Measurements from ENCODE around the gene TMED1. TPM values are rescaled to one million over a fixed set of nuclear protein-coding genes. Genes with fewer than 3 reads are reported as not detected.
"Not testable (repeated sequence)": the region's sequence is repeated elsewhere in the genome, so short reads cannot be mapped to it uniquely, and the experiment has no call there.

Gene TMED1
- total RNA-seq, 2 donors from 2014 or later, result 14.5 to 34.6 TPM

DNA sequence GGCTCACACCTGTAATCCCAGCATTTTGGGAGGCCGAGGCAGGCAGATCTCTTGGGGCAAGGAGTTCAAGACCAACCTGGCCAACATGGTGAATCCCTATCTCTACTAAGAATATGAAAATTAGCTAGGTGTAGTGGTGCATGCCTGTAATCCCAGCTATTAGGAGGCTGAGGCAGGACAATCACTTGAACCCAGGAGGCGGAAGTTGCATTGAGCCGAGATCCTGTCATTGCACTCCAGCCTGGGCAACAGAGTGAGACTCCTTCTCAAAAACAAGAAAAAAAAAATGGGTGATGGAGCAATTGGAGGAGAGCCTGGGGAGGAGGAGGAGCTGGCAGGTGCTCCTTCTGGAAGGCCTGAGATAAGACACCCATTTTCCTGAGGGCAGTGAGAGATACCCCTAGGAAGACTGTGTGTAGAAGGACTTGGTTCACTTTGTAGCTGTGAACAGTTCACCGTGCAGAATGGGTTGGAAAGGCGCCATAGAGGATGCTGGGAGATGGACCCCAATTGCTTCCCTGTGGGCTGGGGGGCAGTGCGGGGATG, 26.6 kb upstream of the TMED1 start:
- Histone ChIP-seq H3K27ac (peak overlapping the region in 3 of 4 donors; percentile 25 to 45 (median 42)), H3K27me3 (no peaks in the 10 kb centered on the region), H3K4me3 (no peak overlapping the region), H3K36me3 (replicated peaks in 1 of 2; ENCODE audit: insufficient read depth in 1 of 2, low read depth in 2 of 2) (no peaks in the 10 kb centered on the region), H3K9me3 (no peaks in the 10 kb centered on the region), H3K4me1 (peaks cover 19% of the 10 kb centered on the region)
- intact Hi-C loops (cut with DNase I), result no loop called here
- 83% methylated on average over 6 of the region's 6 CpGs for WGBS, 2 donors
- ATAC-seq (peak; percentile 6), DNase-seq (no peak)
- no peak for TF ChIP-seq POLR2A (IDR thresholded peaks at IDR 0.05)
- TF ChIP-seq, protein P1, sequence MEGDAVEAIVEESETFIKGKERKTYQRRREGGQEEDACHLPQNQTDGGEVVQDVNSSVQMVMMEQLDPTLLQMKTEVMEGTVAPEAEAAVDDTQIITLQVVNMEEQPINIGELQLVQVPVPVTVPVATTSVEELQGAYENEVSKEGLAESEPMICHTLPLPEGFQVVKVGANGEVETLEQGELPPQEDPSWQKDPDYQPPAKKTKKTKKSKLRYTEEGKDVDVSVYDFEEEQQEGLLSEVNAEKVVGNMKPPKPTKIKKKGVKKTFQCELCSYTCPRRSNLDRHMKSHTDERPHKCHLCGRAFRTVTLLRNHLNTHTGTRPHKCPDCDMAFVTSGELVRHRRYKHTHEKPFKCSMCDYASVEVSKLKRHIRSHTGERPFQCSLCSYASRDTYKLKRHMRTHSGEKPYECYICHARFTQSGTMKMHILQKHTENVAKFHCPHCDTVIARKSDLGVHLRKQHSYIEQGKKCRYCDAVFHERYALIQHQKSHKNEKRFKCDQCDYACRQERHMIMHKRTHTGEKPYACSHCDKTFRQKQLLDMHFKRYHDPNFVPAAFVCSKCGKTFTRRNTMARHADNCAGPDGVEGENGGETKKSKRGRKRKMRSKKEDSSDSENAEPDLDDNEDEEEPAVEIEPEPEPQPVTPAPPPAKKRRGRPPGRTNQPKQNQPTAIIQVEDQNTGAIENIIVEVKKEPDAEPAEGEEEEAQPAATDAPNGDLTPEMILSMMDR (IDR thresholded peaks at IDR 0.05), result no peak

DNA sequence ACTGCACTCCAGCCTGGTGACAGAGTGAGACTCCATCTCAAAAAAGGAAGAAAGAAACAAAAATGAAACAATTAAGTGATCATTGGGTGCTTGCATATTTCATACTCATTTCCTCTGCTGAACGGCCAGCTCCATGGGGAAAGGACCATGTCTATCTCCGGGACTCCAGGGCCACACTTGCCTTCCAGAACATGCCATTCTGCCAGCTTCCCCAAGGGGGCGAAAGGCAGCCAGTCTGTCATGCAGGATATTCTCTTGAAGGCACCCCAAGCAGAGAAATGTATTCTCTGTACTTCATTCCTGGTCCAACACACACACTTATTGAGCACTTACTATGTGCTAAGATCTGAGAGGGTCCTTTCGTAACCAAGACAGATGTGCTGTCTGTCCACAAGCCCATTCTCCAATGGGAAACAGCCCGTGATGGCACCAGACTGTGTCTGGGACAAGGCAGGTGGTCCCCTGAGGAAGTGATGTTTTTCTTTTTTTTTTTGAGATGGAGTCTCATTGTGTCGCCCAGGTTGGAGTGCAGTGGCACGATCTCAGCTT, 25.2 kb upstream of the TMED1 start:
- DNase-seq (peak; percentile 31 to 53 (median 42)), ATAC-seq (no peak)
- TF ChIP-seq POLR2A (IDR thresholded peaks at IDR 0.05), result no peak
- TF ChIP-seq, protein P1 (IDR thresholded peaks at IDR 0.05), result peak in 4 of 7 experiments; percentile 19 to 35 (median 28)
- Histone ChIP-seq H3K36me3 (replicated peaks in 1 of 2; ENCODE audit: insufficient read depth in 1 of 2, low read depth in 2 of 2) (no peaks in the 10 kb centered on the region), H3K4me1 (peaks cover 19% of the 10 kb centered on the region), H3K27me3 (no peaks in the 10 kb centered on the region), H3K27ac (no peak overlapping the region), H3K4me3 (no peak overlapping the region), H3K9me3 (no peaks in the 10 kb centered on the region)
- intact Hi-C loops (cut with DNase I), result no loop called here
- 61 to 68% methylated on average over 7 of the region's 7 CpGs for WGBS, 2 donors

DNA sequence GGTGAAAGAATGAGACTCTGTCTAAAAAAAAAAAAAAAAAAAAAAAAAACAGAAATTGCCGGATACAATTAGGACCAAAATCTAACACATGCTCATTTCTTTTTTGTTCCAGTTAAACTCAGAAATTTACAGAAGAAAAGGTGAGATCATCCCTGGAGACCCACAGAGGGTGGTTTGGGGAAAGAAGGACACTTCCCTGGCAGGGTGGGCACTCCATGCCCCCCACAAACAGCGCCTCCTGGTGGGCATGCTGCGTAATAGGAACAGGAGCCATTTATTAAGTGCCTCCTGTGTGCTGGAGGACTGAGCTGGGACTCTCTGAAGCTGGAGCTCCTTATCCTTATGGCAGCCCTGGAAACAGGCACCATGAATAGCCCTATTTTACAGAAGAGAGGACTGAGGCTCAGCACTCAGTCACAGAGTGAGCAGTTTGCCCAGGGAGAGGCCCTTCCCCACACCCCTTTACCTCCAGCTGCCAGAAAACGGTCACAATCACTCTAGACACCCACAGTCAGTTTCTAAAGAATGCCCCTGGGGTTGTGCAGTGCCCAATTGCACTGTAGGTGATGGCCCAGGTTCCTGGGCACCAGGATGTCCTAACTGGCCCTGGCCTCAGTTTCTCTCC, 22.3 kb upstream of the TMED1 start:
- TF ChIP-seq, protein P1 (IDR thresholded peaks at IDR 0.05), result peak in 6 of 7 experiments; percentile 21 to 46 (median 37)
- TF ChIP-seq POLR2A (IDR thresholded peaks at IDR 0.05), result no peak

DNA sequence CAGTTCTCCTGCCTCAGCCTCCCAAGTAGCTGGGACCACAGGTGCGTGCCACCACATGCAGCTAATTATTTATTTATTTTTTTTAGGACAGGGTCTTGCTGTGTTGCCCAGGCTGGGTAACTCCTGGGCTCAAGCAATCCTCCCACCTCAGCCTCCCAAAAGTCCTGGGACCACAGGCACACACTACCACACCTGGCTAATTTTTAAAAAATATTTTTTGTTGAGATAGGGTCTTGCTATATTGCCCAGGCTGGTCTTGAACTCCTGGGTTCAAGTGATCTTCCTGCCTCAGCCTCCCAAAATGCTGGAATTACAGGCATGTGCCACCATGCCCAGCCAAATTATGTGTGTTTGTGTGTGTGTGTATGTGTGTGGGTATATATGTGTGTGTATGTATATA, 20.9 kb upstream of the TMED1 start:
- intact Hi-C loops (cut with DNase I); H3K9me3 ChIP-seq; ATAC-seq; H3K4me1 ChIP-seq; H3K27ac ChIP-seq; H3K36me3 ChIP-seq (replicated peaks in 1 of 2; ENCODE audit: insufficient read depth in 1 of 2, low read depth in 2 of 2); DNase-seq; H3K4me3 ChIP-seq; H3K27me3 ChIP-seq: not testable (repeated sequence)
- WGBS, 2 donors, result 92 to 94% methylated on average over 1 of the region's 1 CpG

More for the DNA sequence above, 22.3 kb upstream of the TMED1 start:
- DNase-seq, result no peak
- peaks cover 6% of the 10 kb centered on the region for H3K4me1 ChIP-seq
- no peaks in the 10 kb centered on the region for H3K9me3 ChIP-seq
- H3K36me3 ChIP-seq (replicated peaks in 1 of 2; ENCODE audit: insufficient read depth in 1 of 2, low read depth in 2 of 2), result no peaks in the 10 kb centered on the region
- WGBS, 2 donors, result 36 to 56% methylated on average over 3 to 4 of the region's 4 CpGs
- H3K27ac ChIP-seq, result no peak overlapping the region
- no peak for ATAC-seq
- intact Hi-C loops (cut with DNase I), result no loop called here
- no peaks in the 10 kb centered on the region for H3K27me3 ChIP-seq
- no peak overlapping the region for H3K4me3 ChIP-seq

DNA sequence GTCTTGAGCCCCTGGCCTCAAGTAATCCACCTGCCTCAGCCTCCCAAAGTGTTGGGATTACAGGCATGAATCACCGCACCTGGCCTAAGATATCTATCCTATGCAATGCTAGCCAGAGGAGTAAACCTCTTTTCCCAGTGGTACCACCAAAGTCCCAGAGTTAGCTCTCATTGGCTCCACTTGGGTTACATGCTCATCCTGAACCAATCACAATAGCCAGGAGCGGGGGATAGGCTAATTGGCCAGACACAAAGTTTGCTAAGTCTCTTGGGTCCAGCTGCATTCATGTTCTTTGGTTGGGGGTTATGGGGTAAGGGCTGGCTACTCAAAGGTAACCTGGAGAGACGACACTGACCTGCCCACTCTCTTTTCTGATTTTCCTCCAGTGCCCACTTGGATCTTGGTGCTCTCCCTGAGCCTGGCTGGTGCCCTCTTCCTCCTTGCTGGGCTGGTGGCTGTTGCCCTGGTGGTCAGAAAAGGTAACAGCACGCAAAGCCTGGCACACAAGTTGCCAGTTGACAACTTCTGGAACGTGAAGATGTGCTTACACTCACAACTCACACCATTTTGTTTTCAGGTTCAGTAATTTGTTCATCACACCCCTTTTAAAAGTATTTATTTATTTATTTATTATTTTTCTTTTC, 20.0 kb upstream of the TMED1 start:
- Histone ChIP-seq H3K9me3 (no peaks in the 10 kb centered on the region), H3K4me1 (no peaks in the 10 kb centered on the region), H3K27ac (no peak overlapping the region), H3K27me3 (no peaks in the 10 kb centered on the region), H3K4me3 (no peak overlapping the region), H3K36me3 (replicated peaks in 1 of 2; ENCODE audit: insufficient read depth in 1 of 2, low read depth in 2 of 2) (no peaks in the 10 kb centered on the region)
- ATAC-seq (peak; percentile 53), DNase-seq (peak in 2 of 4 donors; percentile 34 to 47)
- WGBS, 2 donors, result 64 to 79% methylated on average over 4 to 5 of the region's 5 CpGs
- no peak for TF ChIP-seq POLR2A (IDR thresholded peaks at IDR 0.05)
- TF ChIP-seq, protein P1 (IDR thresholded peaks at IDR 0.05), result peak in 6 of 7 experiments; percentile 22 to 48 (median 41)
- intact Hi-C loops (cut with DNase I), result no loop called here
